NCI-H69 (cell line): ENCODE results near the gene MEGF8.
A peak's percentile ranks its signal among the peaks of the same experiment; 100 is the strongest.
"Not testable (repeated sequence)": the region's sequence is repeated elsewhere in the genome, so short reads cannot be mapped to it uniquely, and the experiment has no call there.

Experiments used
- DNase-seq: peaks from one replicate; lab custom pipeline; 2025; lab: John Stamatoyannopoulos, UW

MEGF8 gene

DNA sequence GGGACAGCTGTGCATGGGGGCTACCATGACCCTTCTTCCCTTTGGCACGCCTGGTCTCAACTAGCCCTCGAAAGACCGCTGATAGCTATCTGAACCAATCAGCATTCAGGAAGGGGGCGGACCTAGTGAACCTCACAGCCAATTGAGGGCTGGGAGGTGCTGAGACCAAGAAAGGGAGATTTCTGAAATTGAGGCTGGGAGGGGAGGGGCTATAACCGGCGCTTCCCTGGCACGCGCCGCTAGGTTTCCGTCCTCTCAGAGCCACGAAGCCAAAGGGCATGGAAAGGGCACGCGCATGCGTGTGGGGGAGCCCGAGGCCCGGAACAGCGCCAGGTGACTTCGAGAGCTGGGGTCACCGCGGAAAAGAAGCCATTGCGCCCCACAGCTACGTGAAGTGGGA, 18.8 kb upstream of the MEGF8 start:
- DNase-seq: no peak

DNA sequence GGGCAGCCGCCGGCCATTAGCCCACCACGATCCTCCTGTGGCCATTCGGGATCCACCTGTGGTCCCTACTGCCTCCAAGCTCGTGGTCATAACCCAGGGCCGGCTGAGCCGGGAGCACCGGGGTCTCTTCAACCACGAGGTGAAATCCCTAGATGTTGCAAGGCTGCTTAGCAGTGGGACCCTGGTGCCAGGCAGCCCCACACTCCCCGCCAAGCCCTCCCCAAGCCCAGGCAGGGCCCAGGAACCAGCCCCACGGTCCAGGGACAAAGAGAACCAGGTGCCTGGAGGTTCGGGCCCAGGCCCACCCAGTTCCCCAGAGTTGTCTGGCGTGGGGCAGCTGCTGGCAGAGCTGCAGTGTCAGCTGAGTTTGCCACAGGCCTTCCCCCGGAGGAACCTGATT, 15.7 kb upstream of the MEGF8 start:
- DNase-seq: no peak

GRCh38 chr19:42311657-42312056, 13.8 kb upstream of the MEGF8 start:
- DNase-seq: peak; percentile 45

GRCh38 chr19:42312370-42312769, 13.1 kb upstream of the MEGF8 start:
- no peak for DNase-seq

GRCh38 chr19:42313096-42313839, 12.2 kb upstream of the MEGF8 start, which contains the start of gene TMEM145:
TSS of gene TMEM145 (plus strand) at chr19:42313309. CDS start at chr19:42313377, 68 bp downstream.
- peak; percentile 88 for DNase-seq

DNA sequence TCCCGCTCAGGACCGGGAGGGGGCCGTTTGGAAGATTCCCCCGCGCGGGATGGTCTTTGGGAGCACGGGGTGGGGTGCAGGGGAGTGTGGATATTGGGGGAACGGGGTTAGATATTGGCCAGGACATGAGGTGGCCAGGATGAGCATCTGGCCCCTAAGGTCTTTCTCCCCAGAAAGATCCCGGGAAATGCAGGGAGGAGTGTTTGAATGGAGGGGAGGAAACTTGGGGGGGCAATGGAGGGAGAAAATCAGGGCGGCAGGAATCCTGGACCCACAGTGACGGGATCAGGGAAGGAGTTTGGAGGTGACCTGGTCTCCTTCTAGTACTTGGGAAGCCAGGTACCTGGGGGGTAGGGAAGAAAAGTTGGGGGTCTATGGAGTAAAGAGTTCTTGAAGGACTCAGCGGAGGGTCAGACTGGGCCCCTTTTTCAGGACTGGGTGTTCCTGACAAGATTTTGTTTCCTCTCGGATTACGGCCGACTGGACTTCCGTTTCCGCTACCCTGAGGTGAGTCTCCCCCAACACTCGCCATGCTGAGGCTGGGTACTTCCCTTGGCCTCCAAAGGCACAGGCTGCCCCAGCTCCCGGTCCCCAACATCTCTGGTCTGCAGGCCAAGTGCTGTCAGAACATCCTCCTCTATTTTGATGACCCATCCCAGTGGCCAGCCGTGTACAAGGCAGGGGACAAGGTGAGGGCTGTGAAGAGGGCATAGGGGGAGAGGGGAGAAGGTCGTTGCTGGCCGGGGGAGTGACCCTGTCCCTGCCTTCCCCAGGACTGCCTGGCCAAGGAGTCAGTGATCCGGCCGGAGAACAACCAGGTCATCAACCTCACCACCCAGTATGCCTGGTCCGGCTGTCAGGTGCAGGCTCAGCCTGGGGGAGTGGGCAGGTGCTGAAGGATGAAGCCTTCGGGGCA, 11.3 kb upstream of the MEGF8 start:
- no peak for DNase-seq

DNA sequence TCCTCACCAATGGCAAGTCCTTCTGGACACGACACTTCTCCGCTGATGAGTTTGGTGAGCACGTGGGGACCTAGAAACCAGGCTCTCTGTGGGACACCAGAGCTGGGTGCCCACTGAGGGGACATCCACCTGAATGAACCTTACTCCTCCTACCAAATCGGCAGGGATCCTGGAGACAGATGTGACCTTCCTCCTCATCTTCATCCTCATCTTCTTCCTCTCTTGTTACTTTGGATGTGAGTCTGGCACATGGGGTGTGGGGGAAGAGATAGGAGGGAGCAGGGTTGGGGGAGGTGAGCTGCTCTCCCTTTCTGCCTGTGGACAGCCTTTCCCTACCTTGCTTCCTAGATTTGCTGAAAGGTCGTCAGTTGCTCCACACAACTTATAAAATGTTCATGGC, 10.4 kb upstream of the MEGF8 start:
- DNase-seq: no peak

DNA sequence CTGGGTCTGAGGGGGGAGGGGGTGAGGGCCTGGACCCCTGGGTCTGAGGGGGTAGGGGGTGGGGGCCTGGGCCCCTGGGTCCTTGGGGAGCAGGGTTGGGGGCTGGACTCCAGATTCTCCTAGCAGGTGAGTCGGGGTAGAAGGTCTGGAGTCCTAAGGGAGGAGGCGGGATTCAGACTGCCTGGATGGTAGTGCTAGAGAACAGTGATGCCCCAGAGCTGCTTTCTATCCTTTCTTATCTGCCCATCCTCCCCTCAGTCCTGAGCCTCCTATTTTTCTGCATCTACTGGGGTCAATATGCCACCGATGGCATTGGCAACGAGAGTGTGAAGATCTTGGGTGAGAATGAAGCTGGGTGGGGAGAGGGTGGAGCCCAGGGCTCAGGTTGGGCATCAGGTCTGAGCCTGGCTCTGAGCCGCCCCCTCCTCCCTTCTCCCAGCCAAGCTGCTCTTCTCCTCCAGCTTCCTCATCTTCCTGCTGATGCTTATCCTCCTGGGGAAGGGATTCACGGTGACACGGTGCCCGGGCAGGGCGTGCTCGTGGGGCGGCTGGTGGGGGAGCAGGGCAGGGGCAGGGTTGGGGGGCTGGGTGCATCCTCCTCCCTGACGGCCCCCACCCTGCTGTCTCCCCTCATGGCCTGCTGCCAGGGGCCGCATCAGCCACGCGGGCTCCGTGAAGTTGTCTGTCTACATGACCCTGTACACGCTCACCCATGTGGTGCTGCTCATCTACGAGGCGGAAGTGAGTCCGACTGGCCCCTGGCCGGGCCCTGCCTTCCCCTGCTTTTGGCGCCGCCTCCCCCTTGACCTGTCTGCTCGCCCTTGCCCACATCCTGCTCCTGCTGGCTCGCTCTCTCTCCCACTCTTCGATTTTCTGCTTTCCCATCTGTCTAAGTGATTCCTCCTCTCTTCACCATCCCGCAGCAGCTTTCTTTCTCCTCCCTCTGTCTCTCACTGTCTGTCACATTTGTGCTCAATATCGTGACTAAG, 8.9 kb upstream of the MEGF8 start:
- no peak for DNase-seq

DNA sequence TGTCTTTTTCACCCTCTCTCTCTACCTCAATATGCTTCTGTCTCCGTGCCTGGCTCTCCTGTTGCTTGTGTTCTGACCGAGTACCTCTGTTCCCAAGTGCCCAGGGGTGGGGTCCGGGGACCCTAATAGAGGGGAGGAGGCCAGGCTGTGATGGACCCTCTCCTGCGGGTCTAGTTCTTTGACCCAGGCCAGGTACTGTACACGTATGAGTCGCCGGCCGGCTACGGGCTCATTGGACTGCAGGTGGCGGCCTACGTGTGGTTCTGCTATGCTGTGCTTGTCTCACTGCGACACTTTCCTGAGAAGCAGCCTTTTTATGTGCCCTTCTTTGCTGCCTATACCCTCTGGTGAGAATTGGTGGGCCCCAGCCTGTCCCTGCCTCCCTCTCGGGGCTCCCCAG, 7.9 kb upstream of the MEGF8 start:
- no peak for DNase-seq

DNA sequence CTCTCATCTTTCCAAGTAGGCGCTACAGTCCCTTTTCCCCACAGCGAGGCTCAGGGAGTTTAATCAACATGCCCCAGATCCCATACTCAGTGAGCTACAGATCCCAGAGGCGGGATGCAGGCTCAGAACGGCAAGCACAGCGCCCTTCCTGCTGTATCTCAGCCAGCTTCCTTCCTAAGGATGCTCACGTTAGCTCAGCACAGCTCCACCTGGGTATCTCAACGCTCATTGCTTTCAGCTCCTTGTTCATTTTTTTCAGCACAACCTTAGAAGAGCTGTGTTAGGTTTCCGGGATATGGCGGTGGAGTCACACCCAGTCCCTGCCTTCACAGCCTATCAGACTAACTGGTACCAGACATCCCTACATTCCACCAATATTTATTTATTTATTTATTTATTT, 3.1 kb upstream of the MEGF8 start:
- no peak for DNase-seq

GRCh38 chr19:42323473-42323851, 2.0 kb upstream of the MEGF8 start:
- no peak for DNase-seq

DNA sequence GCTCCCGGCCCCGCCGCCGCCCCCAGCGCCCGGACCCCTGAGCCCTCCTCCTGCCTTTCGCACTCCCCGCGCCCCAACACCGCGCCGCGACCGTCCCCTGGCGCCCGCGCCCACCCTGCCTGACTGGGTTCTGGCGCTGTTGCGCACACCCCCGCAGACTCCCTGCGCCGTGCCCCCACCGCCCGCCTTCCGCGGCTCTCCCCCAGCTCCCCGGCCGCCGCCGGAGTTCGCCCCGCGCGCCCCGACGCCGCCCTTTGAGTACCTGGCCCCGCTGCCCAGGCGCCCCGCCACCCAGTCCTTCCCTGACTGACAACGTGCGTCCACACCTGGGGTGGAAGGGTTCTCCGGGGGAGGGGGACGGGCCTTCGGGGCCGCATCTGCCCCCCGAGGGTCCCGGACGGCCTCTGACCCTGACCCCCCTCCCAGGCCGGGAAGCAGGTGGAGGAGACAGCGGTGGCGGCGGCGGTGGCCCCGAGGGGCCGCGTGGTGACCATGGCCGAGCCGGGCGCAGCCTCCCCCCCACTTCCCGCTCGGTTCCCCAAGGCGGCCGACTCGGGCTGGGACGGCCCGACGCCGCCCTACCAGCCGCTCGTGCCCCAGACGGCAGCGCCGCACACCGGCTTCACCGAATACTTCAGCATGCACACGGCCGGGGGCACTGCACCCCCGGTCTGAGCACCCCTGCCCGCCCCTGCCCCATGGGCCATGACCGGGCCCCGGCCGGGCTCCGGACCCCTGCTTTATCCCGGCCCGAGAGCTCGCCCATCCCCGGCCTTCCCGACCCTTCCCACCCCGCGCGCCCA, 1.4 kb upstream of the MEGF8 start:
- DNase-seq: no peak

GRCh38 chr19:42324655-42325307, 654 bp upstream of the MEGF8 start:
- no peak for DNase-seq

DNA sequence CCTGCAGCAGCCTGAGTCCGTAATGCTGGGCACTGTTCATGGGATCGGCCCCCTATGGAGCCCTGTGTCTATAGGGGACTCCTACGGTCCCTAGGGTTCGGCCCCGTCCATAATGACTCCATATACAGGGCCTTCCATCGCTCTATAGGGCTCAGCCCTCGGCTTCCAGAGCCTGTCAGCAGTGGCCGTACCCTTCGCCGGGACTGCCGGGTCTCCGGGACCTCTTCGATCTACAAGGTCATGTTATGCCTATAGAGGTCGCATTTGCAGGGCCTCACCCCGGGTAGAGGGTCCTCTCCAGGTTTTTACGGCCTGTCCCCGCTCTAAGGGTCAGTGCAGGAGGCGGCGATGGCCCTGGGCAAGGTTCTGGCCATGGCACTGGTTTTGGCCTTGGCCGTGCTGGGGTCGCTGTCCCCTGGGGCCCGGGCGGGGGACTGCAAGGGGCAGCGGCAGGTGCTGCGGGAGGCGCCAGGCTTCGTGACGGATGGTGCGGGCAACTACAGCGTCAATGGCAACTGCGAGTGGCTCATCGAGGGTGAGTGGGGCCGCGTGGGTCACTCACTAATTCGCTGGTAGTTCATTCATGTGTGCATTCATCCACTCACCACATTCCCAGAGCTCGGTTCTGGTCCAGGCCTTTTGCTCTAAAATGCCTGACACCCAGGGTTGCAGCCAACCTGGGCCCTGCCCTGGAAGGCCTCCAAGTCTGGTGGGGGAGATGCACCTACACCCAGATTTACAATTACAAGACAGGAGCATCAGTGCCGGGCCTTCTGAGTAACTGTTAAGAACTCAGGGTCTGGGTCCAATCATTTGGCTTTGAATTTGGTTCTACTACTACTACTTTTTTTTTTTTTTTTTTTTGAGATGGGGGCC, 699 bp downstream of the MEGF8 start:
- no peak for DNase-seq

DNA sequence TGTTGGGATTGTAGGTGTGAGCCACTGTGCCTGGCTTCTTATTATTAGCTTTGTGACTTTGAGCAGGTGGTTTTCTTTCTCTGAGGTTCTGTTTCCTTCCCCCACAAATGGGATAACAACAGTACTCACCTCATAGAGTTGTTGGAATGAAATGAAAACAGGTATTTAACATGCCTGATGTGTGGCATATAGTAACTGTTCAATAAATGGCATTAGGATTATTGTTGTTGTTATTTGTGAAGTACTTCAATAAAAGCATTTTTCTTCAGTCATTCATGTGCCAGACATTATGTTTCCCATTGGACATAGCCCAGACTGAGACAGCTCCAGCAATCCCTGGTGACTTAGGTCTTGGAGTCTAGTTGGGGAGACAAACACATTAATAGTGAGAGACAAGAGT, 1.5 kb downstream of the MEGF8 start:
- no peak for DNase-seq

GRCh38 chr19:42327381-42327780, 1.9 kb downstream of the MEGF8 start:
- DNase-seq: no peak

DNA sequence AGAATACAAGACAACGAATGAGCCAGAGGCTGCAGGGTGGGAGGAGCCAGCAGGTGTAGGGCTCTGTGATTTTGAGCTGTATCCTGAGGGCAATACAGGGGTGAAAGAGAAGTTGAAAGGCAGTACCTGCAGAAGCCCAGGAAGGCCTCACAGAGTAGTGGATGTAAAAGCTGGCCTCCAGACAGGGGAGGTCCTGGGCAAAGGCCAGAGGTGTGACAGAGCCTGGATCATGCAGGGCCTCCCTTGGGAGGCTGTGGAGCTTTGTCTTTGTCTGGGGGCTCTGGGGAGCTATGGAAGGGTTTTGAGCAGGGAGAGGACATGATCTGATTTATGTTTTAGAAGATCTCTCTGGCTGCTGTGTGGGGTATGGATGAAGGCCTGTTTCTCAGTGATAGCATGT, 2.7 kb downstream of the MEGF8 start:
- no peak for DNase-seq

DNA sequence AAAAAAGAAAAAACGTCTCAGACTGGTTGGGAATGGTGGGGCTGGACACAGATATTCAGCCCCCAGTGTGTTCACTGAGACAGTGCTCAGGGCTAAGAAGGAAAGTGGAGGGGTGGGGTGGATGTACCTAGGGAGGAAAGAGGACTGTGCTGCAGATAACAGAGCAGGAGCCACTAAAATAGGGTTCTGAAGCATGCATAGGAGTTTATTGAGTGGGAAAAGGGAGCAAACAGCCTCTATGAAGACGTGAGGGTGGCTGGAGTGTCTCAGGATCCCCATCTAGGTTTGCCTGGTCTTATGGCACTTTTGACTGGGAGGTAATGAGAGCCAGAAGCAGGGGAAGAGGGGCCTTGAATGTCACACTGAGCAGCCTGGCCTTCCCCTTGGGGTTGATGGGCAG, 3.4 kb downstream of the MEGF8 start:
- DNase-seq: no peak

DNA sequence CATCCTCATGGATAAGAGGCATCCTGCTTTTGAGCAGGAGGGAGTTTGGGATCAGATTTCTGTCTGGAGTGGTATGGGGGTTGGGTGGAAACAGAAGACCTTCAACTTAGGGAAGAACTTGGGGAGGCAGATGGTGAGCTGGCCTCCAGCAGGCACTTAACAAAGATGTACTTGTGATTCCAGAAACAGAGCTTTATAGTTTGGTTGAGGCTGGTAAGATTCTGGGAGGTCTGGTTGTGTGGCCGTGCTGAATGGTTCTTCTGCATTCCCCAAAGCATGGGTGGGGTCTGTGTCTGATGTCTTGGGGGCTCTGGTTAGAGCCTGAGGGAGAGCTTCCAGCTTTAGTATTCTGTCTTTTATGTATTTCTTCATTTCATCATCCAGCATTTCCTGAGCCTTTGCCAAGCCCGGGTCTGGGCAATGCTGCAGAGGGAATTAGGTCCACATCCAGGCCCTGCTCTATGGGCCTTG, 4.8 kb downstream of the MEGF8 start:
- peak; percentile 74 for DNase-seq

GRCh38 chr19:42331333-42331732, 5.9 kb downstream of the MEGF8 start:
- DNase-seq: not testable (repeated sequence)
